ENCODE measurements around the gene ITGB4. TPM values are rescaled to one million over a fixed set of nuclear protein-coding genes. Genes with fewer than 3 reads are reported as not detected.

Gene ITGB4
- polyA plus RNA-seq, 1 donor, result 48.4 TPM

DNA sequence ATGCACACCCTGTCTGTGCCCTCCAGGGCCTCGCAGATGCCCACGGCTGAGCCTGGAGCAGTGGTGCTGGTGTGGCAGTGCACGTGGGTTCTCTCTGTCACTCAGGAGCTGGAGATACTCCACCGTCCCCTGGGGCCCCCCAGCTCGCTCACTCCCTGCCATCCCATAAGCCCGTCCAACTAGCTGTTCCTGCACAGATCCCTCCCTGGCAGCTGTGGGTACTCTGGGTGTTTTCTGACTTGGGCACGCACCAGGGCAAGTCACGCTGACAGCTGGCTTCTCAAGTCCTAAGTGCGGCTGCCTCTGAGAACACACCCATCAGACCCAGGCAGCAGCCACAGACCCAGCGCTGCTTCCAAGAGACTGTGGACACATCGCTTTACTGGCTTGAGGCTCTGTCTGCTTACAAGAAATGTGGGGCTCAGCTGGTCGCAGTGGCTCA is 25.4 kb upstream of the ITGB4 start:
- H3K9me3 ChIP-seq (ENCODE audit: control insufficient read depth, low read depth, low read length), result peaks cover 7% of the 10 kb centered on the region
- peaks cover 48% of the 10 kb centered on the region for H3K4me1 ChIP-seq (ENCODE audit: control insufficient read depth, insufficient read depth, low read length)
- peaks cover 64% of the 10 kb centered on the region for H3K36me3 ChIP-seq (ENCODE audit: control insufficient read depth, insufficient read depth, low read length)
- H3K27me3 ChIP-seq (ENCODE audit: control insufficient read depth, insufficient read depth, low read length), result no peaks in the 10 kb centered on the region
- H3K27ac ChIP-seq (ENCODE audit: low read length), result no peak overlapping the region
- no peak overlapping the region for H3K4me3 ChIP-seq (ENCODE audit: low read length)
- WGBS (ENCODE audit: insufficient coverage, low lambda C conversion rate), result no CpG with 5 or more reads among the region's 12 CpGs
- DNase-seq, result no peak

GRCh38 chr17:75697651-75698291 is 23.5 kb upstream of the ITGB4 start:
- peaks cover 65% of the 10 kb centered on the region for H3K36me3 ChIP-seq (ENCODE audit: control insufficient read depth, insufficient read depth, low read length)
- no peaks in the 10 kb centered on the region for H3K27me3 ChIP-seq (ENCODE audit: control insufficient read depth, insufficient read depth, low read length)
- H3K27ac ChIP-seq (ENCODE audit: low read length), result peak overlapping the region; percentile 99
- peaks cover 54% of the 10 kb centered on the region for H3K4me1 ChIP-seq (ENCODE audit: control insufficient read depth, insufficient read depth, low read length)
- no peak overlapping the region for H3K4me3 ChIP-seq (ENCODE audit: low read length)
- WGBS (ENCODE audit: insufficient coverage, low lambda C conversion rate), result no CpG with 5 or more reads among the region's 10 CpGs
- peaks cover 7% of the 10 kb centered on the region for H3K9me3 ChIP-seq (ENCODE audit: control insufficient read depth, low read depth, low read length)
- DNase-seq, result peak in 1 of 2 donors; percentile 82

DNA sequence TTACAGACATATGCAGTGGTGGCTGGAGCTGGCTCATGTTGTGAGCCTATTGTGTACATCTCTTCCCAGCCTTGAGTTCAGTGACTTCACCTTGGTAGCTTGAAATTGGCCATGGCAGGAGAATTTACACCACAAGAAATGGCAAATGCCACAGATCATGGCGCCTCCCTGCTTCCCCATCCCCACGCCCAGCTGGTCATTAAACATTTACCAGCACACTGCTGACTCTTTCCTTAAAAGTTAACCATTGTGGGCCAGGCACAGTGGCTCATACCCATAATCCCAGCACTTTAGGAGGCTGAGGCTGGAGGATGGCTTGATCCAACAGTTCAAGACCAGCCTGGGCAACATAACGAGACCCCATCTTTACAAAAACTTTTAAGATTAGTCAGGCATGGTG is 22.6 kb upstream of the ITGB4 start:
- Histone ChIP-seq H3K27me3 (ENCODE audit: control insufficient read depth, insufficient read depth, low read length) (no peaks in the 10 kb centered on the region), H3K4me3 (ENCODE audit: low read length) (no peak overlapping the region), H3K36me3 (ENCODE audit: control insufficient read depth, insufficient read depth, low read length) (peaks cover 66% of the 10 kb centered on the region), H3K4me1 (ENCODE audit: control insufficient read depth, insufficient read depth, low read length) (peaks cover 54% of the 10 kb centered on the region), H3K9me3 (ENCODE audit: control insufficient read depth, low read depth, low read length) (peaks cover 7% of the 10 kb centered on the region), H3K27ac (ENCODE audit: low read length) (peak overlapping the region; percentile 99)
- no CpG with 5 or more reads among the region's 3 CpGs for WGBS (ENCODE audit: insufficient coverage, low lambda C conversion rate)
- DNase-seq, result peak in 1 of 2 donors; percentile 30

GRCh38 chr17:75701288-75701687 is 20.0 kb upstream of the ITGB4 start:
- H3K9me3 ChIP-seq (ENCODE audit: control insufficient read depth, low read depth, low read length), result peaks cover 7% of the 10 kb centered on the region
- H3K4me1 ChIP-seq (ENCODE audit: control insufficient read depth, insufficient read depth, low read length), result peaks cover 48% of the 10 kb centered on the region
- no peak overlapping the region for H3K4me3 ChIP-seq (ENCODE audit: low read length)
- H3K27me3 ChIP-seq (ENCODE audit: control insufficient read depth, insufficient read depth, low read length), result no peaks in the 10 kb centered on the region
- WGBS (ENCODE audit: insufficient coverage, low lambda C conversion rate), result no CpG with 5 or more reads among the region's 10 CpGs
- H3K36me3 ChIP-seq (ENCODE audit: control insufficient read depth, insufficient read depth, low read length), result peaks cover 71% of the 10 kb centered on the region
- DNase-seq, result no peak
- H3K27ac ChIP-seq (ENCODE audit: low read length), result peak overlapping the region; percentile 99

DNA sequence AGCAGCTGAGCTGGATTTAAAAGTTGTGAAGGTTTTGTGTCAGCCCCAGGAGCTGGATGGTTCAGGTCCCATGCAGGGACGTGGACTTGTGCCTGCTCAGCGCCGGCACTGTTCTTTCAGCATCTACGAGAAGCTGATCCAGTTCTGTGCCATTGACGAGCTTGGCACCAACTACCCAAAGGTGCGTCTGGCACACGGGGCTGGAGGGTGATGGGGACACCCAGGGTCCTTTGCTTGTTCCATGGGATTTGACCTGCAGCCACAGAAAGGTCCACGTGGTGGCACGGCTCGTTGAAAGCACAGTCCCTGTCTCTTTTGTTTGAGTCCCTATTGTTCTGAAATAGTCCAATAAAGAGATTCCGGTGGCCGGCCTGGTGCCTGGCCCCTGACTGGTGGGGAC is 18.1 kb upstream of the ITGB4 start:
- WGBS (ENCODE audit: insufficient coverage, low lambda C conversion rate), result no CpG with 5 or more reads among the region's 12 CpGs
- H3K27me3 ChIP-seq (ENCODE audit: control insufficient read depth, insufficient read depth, low read length), result no peaks in the 10 kb centered on the region
- H3K27ac ChIP-seq (ENCODE audit: low read length), result no peak overlapping the region
- H3K4me1 ChIP-seq (ENCODE audit: control insufficient read depth, insufficient read depth, low read length), result peaks cover 32% of the 10 kb centered on the region
- no peak overlapping the region for H3K4me3 ChIP-seq (ENCODE audit: low read length)
- H3K36me3 ChIP-seq (ENCODE audit: control insufficient read depth, insufficient read depth, low read length), result peaks cover 89% of the 10 kb centered on the region
- no peak for DNase-seq
- H3K9me3 ChIP-seq (ENCODE audit: control insufficient read depth, low read depth, low read length), result peaks cover 4% of the 10 kb centered on the region

DNA sequence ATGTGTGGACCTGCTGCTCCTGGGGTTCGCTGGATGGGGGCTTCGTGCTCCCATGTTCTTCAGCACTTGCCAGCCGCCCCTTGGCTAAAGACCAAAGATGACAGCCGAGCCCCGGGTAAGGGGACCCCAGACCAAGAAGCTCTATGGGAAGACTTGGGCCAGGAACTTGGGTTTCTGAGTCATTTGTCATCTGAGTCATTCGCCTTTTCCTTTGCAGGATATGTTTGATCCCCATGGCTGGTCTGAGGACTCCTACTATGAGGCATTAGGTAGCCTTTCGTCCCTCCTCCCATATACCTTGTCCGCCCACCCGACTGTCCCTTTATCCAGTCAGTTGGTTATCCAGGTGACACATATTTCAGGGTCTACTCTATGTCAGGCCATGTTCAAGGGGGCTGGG is 17.7 kb upstream of the ITGB4 start:
- Histone ChIP-seq H3K4me3 (ENCODE audit: low read length) (no peak overlapping the region), H3K27ac (ENCODE audit: low read length) (no peak overlapping the region), H3K4me1 (ENCODE audit: control insufficient read depth, insufficient read depth, low read length) (peaks cover 28% of the 10 kb centered on the region), H3K27me3 (ENCODE audit: control insufficient read depth, insufficient read depth, low read length) (no peaks in the 10 kb centered on the region), H3K9me3 (ENCODE audit: control insufficient read depth, low read depth, low read length) (peaks cover 3% of the 10 kb centered on the region), H3K36me3 (ENCODE audit: control insufficient read depth, insufficient read depth, low read length) (peaks cover 91% of the 10 kb centered on the region)
- no CpG with 5 or more reads among the region's 9 CpGs for WGBS (ENCODE audit: insufficient coverage, low lambda C conversion rate)
- DNase-seq, result no peak

GRCh38 chr17:75704963-75705875 is 16.0 kb upstream of the ITGB4 start:
- no peak for DNase-seq
- WGBS (ENCODE audit: insufficient coverage, low lambda C conversion rate), result no CpG with 5 or more reads among the region's 27 CpGs
- peaks cover 12% of the 10 kb centered on the region for H3K4me1 ChIP-seq (ENCODE audit: control insufficient read depth, insufficient read depth, low read length)
- no peak overlapping the region for H3K4me3 ChIP-seq (ENCODE audit: low read length)
- no peaks in the 10 kb centered on the region for H3K9me3 ChIP-seq (ENCODE audit: control insufficient read depth, low read depth, low read length)
- H3K36me3 ChIP-seq (ENCODE audit: control insufficient read depth, insufficient read depth, low read length), result peaks cover 84% of the 10 kb centered on the region
- H3K27me3 ChIP-seq (ENCODE audit: control insufficient read depth, insufficient read depth, low read length), result no peaks in the 10 kb centered on the region
- no peak overlapping the region for H3K27ac ChIP-seq (ENCODE audit: low read length)

DNA sequence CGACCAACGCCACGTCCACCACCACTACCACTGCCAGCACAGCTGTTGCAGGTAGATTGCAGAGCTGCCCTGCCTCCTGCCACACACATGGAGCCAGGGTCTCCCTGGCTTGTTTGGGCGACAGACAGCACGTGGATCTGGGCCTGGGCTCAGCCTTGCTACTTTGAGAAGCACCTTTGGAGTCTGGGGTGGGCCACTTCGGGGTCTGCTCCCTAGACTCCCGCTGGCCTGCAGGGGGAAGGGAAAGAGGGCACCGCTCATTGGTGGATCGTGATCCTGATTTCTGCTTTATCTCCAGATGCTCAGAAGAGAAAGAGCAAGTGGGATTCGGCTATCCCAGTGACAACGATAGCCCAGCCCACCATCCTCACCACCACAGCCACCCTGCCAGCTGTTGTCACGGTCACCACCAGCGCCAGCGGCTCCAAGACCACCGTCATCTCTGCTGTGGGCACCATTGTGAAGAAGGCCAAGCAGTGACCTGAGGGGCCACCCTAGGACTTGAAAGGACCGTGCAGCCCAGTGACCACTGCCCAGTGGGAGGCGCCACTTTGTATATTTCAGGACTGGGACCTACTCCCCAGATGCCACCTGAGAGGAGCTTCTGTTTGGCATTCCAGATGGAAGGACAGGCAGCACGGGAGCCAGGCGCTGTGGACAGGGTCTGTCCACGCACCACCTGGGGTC is 15.1 kb upstream of the ITGB4 start:
- peaks cover 75% of the 10 kb centered on the region for H3K36me3 ChIP-seq (ENCODE audit: control insufficient read depth, insufficient read depth, low read length)
- no peak overlapping the region for H3K27ac ChIP-seq (ENCODE audit: low read length)

DNA sequence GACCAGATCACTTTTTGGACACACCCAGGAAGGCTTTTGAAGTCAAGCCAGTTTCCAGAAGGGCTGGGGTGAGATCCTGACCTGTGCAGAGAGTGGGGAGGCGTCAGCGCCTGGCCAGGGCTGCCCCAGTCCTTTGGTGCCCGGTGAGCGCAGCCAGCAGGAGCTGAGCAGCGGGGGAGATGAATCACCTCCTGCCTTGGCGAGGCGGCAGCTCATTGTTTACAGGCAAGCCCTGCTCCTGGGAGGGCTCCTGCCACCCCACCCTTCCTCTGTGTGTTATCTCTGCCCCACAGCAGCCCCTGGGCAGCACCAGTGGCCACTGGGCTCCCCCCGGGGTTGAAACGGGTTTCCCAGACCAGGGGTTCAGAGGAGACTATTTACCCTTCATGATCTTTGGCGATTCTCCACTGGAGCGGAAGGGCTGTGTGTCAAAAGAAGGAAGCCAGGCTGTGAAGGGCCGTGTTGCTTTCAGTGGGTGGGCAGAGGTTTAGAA is 14.1 kb upstream of the ITGB4 start:
- no peak overlapping the region for H3K27ac ChIP-seq (ENCODE audit: low read length)
- no peak for DNase-seq
- H3K4me3 ChIP-seq (ENCODE audit: low read length), result no peak overlapping the region
- no peaks in the 10 kb centered on the region for H3K27me3 ChIP-seq (ENCODE audit: control insufficient read depth, insufficient read depth, low read length)
- H3K4me1 ChIP-seq (ENCODE audit: control insufficient read depth, insufficient read depth, low read length), result no peaks in the 10 kb centered on the region
- H3K9me3 ChIP-seq (ENCODE audit: control insufficient read depth, low read depth, low read length), result no peaks in the 10 kb centered on the region
- peaks cover 67% of the 10 kb centered on the region for H3K36me3 ChIP-seq (ENCODE audit: control insufficient read depth, insufficient read depth, low read length)
- no CpG with 5 or more reads among the region's 12 CpGs for WGBS (ENCODE audit: insufficient coverage, low lambda C conversion rate)

More for the DNA sequence above, 15.1 kb upstream of the ITGB4 start:
- no CpG with 5 or more reads among the region's 20 CpGs for WGBS (ENCODE audit: insufficient coverage, low lambda C conversion rate)
- DNase-seq, result no peak
- no peak overlapping the region for H3K4me3 ChIP-seq (ENCODE audit: low read length)
- H3K9me3 ChIP-seq (ENCODE audit: control insufficient read depth, low read depth, low read length), result no peaks in the 10 kb centered on the region
- H3K27me3 ChIP-seq (ENCODE audit: control insufficient read depth, insufficient read depth, low read length), result no peaks in the 10 kb centered on the region
- H3K4me1 ChIP-seq (ENCODE audit: control insufficient read depth, insufficient read depth, low read length), result peaks cover 2% of the 10 kb centered on the region

GRCh38 chr17:75712446-75712845 is 8.8 kb upstream of the ITGB4 start:
- no peaks in the 10 kb centered on the region for H3K9me3 ChIP-seq (ENCODE audit: control insufficient read depth, low read depth, low read length)
- H3K4me1 ChIP-seq (ENCODE audit: control insufficient read depth, insufficient read depth, low read length), result no peaks in the 10 kb centered on the region
- H3K27ac ChIP-seq (ENCODE audit: low read length), result no peak overlapping the region
- peaks cover 13% of the 10 kb centered on the region for H3K36me3 ChIP-seq (ENCODE audit: control insufficient read depth, insufficient read depth, low read length)
- no CpG with 5 or more reads among the region's 2 CpGs for WGBS (ENCODE audit: insufficient coverage, low lambda C conversion rate)
- H3K4me3 ChIP-seq (ENCODE audit: low read length), result no peak overlapping the region
- no peaks in the 10 kb centered on the region for H3K27me3 ChIP-seq (ENCODE audit: control insufficient read depth, insufficient read depth, low read length)
- no peak for DNase-seq

Measured in large intestine (tissue), 3 donors.